ENCODE data around the gene SRPK2. TPM values are rescaled to one million over a fixed set of nuclear protein-coding genes. Genes with fewer than 3 reads are reported as not detected.

The SRPK2 gene
- total and polyA plus RNA-seq, 2 of the 13 experiments (the other 11 are each of a cell fraction or from before 2014, with no cell fraction given): 10.1 to 22.3 TPM

- TF ChIP-seq ZNF609 (CRISPR knock-in tag; IDR thresholded peaks at IDR 0.05; ENCODE audit: borderline replicate concordance) (no peak), PHF5A (CRISPR knock-in tag; IDR thresholded peaks at IDR 0.05; ENCODE audit: low read depth, unreplicated experiment) (no peak), U2AF1 (optimal IDR thresholded peaks at IDR 0.05; ENCODE audit: low read depth, low read length) (no peak)
Measured at GRCh38 chr7:105161366-105161765, 227.4 kb downstream of the SRPK2 start (continued).

GRCh38 chr7:105157278-105157677 lies 231.4 kb downstream of the SRPK2 start:
- FAIRE-seq (no peak), DNase-seq (ENCODE audit: low spot score) (no peak), ATAC-seq (no peak)
- ChIA-PET POLR2A (no interaction called here), CTCF (ENCODE audit: low intra/inter-chr PET ratio, low total read pairs) (no interaction called here)
- no peak overlapping the region for H3K4me2 ChIP-seq (ENCODE audit: low read depth, low read length)
- H3K36me3 ChIP-seq (replicated peaks in 1 of 2; ENCODE audit: control insufficient read depth in 1 of 2, insufficient read depth in 2 of 2, low read length in 2 of 2): peaks cover 3 to 14% of the 10 kb centered on the region in 2 experiments; a peak in 2 of 5 replicates
- H2AFZ ChIP-seq (ENCODE audit: low read length): no peak overlapping the region
- no peaks in the 10 kb centered on the region for H3K79me2 ChIP-seq (ENCODE audit: insufficient read depth, low read length)
- no peak overlapping the region for H3K9ac ChIP-seq (ENCODE audit: insufficient read depth, low read depth, low read length)
- no peaks in the 10 kb centered on the region for H4K20me1 ChIP-seq (ENCODE audit: insufficient read depth, low read length)
- H3K27ac ChIP-seq (ENCODE audit: extremely low read length, insufficient read depth, low read length): no peak overlapping the region
- H3K4me3 ChIP-seq (replicated peaks in 1 of 3; ENCODE audit: insufficient read depth in 1 of 3, low read depth in 2 of 3, low read length in 3 of 3): no peak overlapping the region
- no peaks in the 10 kb centered on the region for H3K4me1 ChIP-seq (ENCODE audit: insufficient read depth, low read length)
- intact Hi-C loops (cut with micrococcal nuclease; ENCODE audit: unreplicated experiment) (no loop called here), in situ Hi-C loops (cut with HindIII; ENCODE audit: extremely low pct_ligation_motif_present, low pct_unique_long_range_greater_than_20kb) (no loop called here)
- no peaks in the 10 kb centered on the region for H3K27me3 ChIP-seq (ENCODE audit: control insufficient read depth in 1 of 2, insufficient read depth in 2 of 2, low read length in 2 of 2)
- BruUV-seq (replicated peaks): no TSS peak
- WGBS (ENCODE audit: low lambda C conversion rate): 95% methylated on average over 3 of the region's 3 CpGs
- no peaks in the 10 kb centered on the region for H3K9me3 ChIP-seq (ENCODE audit: low read length)
- no peak for TF ChIP-seq GATA4 (IDR thresholded peaks at IDR 0.05; ENCODE audit: borderline replicate concordance, low read depth)
- TF ChIP-seq RBM39 (IDR thresholded peaks at IDR 0.05; ENCODE audit: low read depth, low read length, poor library complexity, severe bottlenecking): no peak
- no peak for TF ChIP-seq HMG20B (CRISPR knock-in tag; conservative IDR thresholded peaks at IDR 0.05)
- TF ChIP-seq CAMTA2 (CRISPR knock-in tag; IDR thresholded peaks at IDR 0.05; ENCODE audit: borderline replicate concordance): no peak
- no peak for TF ChIP-seq ZNF629 (CRISPR knock-in tag; conservative IDR thresholded peaks at IDR 0.05)
- TF ChIP-seq CREM (IDR thresholded peaks at IDR 0.05): no peak
- TF ChIP-seq CREM (CRISPR knock-in tag; IDR thresholded peaks at IDR 0.05): no peak
- TF ChIP-seq PHF21A (CRISPR knock-in tag; IDR thresholded peaks at IDR 0.05): no peak

All from HepG2 (cell line).